HG02610 (cell line): ENCODE results near the gene TNPO3.
"Not testable (repeated sequence)": the region's sequence is repeated elsewhere in the genome, so short reads cannot be mapped to it uniquely, and the experiment has no call there.

Experiments
- ATAC-seq: cut with Tn5 transposase; IDR thresholded peaks from one replicate; pipeline ENCODE4 v1.9.1; 2021; ENCODE audit warnings: mild to moderate bottlenecking, moderate library complexity; ENCODE audit not compliant: unreplicated experiment

The TNPO3 gene

GRCh38 chr7:129072479-129073011, 17.6 kb upstream of the TNPO3 start:
- no peak for ATAC-seq

- no peak for ATAC-seq
Measured at GRCh38 chr7:129069021-129069420, 14.1 kb upstream of the TNPO3 start.

- ATAC-seq = no peak
Measured at GRCh38 chr7:129067943-129068548, 13.1 kb upstream of the TNPO3 start.

- ATAC-seq = not testable (repeated sequence)
Measured at GRCh38 chr7:129067132-129067561, 12.2 kb upstream of the TNPO3 start.

GRCh38 chr7:129066290-129067131, 11.6 kb upstream of the TNPO3 start:
- no peak for ATAC-seq

- ATAC-seq = no peak
Measured at GRCh38 chr7:129055861-129056464, 1.1 kb upstream of the TNPO3 start.

GRCh38 chr7:129055294-129055816, 444 bp upstream of the TNPO3 start:
- peak; percentile 29 for ATAC-seq

GRCh38 chr7:129053938-129054437, 923 bp downstream of the TNPO3 start:
- no peak for ATAC-seq

- no peak for ATAC-seq
Measured at GRCh38 chr7:129052441-129052840, 2.5 kb downstream of the TNPO3 start.

GRCh38 chr7:129051459-129051858, 3.5 kb downstream of the TNPO3 start:
- not testable (repeated sequence) for ATAC-seq

- no peak for ATAC-seq
Measured at GRCh38 chr7:129047761-129048160, 7.2 kb downstream of the TNPO3 start.

- ATAC-seq = no peak
Measured at GRCh38 chr7:129045682-129046081, 9.2 kb downstream of the TNPO3 start.

- ATAC-seq = no peak
Measured at GRCh38 chr7:129043012-129043411, 11.9 kb downstream of the TNPO3 start.

GRCh38 chr7:129041142-129042085, 13.5 kb downstream of the TNPO3 start:
- ATAC-seq = peak; percentile 58

- ATAC-seq = not testable (repeated sequence)
Measured at GRCh38 chr7:129038468-129038867, 16.4 kb downstream of the TNPO3 start.

GRCh38 chr7:129037585-129037984, 17.3 kb downstream of the TNPO3 start:
- no peak for ATAC-seq

GRCh38 chr7:129032017-129032416, 22.9 kb downstream of the TNPO3 start:
- no peak for ATAC-seq

GRCh38 chr7:129030440-129030839, 24.5 kb downstream of the TNPO3 start:
- ATAC-seq = no peak

- ATAC-seq = no peak
Measured at GRCh38 chr7:129024125-129024524, 30.8 kb downstream of the TNPO3 start.

GRCh38 chr7:129021656-129022055, 33.3 kb downstream of the TNPO3 start:
- ATAC-seq = no peak
